IMR-90 (cell line): ENCODE results near the gene HNF1B.

ENCODE experiments used
- BHLHE40 ChIP-seq: fragments of 150-350 bp; IDR thresholded peaks from 2 replicates; pipeline ENCODE4 v1.6.1; 2016; ENCODE audit warnings: mild to moderate bottlenecking, low read depth, low read length
- CHD1 ChIP-seq: IDR thresholded peaks from 2 replicates; pipeline ENCODE4 v1.6.1; 2012; ENCODE audit warnings: low read depth, low read length, improper control_type of control experiment
- MXI1 ChIP-seq: IDR thresholded peaks from 2 replicates; pipeline ENCODE4 v1.6.1; 2012; ENCODE audit warnings: low read depth, mild to moderate bottlenecking, low read length, moderate library complexity, borderline replicate concordance
- POLR2A ChIP-seq: IDR thresholded peaks from 2 replicates; pipeline ENCODE4 v1.6.1; 2012; ENCODE audit warnings: mild to moderate bottlenecking, low read depth, low read length
- RCOR1 ChIP-seq: IDR thresholded peaks from 2 replicates; pipeline ENCODE4 v1.6.1; 2012; ENCODE audit warnings: mild to moderate bottlenecking, low read length, improper control_type of control experiment; ENCODE audit not compliant: insufficient replicate concordance
- TF ChIP-seq, protein P1 (sequence below): conservative IDR thresholded peaks from 2 replicates; pipeline ENCODE4 v1.5.1; 2012; ENCODE audit warnings: mild to moderate bottlenecking, low read depth, low read length, improper control_type of control experiment
- TF ChIP-seq, protein P2 (sequence below): fragments of 150-350 bp; IDR thresholded peaks from 2 replicates; pipeline ENCODE4 v1.6.1; 2016; ENCODE audit warnings: low read depth, mild to moderate bottlenecking, low read length, moderate library complexity, borderline replicate concordance

DNA sequence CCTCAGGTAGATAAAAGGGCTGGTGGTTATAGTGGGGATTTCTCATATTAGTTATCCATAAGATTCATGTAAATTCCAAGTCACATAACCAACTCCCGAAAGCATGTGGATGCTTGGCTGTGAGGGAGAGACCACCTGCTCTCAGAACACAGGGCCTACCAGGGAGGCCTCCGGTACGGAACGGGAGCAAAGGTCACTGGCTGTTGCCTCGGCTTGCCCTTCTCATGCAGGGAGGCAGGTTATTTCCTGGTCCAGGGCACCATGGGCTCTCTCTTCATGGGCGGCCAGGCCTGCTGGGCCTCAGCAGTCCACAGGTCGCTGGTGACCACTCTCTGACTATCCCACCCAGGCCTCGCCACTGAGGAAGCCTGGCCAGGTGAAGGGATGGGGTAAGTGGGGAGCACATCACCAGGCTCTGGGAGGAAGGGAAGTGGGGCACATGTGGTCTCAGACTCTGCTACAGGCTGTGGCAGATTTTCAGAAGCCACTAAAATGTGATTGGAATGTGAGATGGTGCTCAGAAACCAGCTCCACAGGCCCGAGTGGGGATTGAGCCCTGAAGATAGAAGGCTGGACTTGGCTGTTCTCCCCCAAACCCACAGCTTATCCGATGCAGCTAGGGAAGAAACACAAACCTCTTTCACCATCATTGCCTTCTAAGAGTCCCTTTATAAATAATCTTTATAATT lies 45.4 kb downstream of the HNF1B start:
- TF ChIP-seq POLR2A (no peak), BHLHE40 (no peak), RCOR1 (no peak), CHD1 (no peak), MXI1 (no peak)
- TF ChIP-seq, protein P1, sequence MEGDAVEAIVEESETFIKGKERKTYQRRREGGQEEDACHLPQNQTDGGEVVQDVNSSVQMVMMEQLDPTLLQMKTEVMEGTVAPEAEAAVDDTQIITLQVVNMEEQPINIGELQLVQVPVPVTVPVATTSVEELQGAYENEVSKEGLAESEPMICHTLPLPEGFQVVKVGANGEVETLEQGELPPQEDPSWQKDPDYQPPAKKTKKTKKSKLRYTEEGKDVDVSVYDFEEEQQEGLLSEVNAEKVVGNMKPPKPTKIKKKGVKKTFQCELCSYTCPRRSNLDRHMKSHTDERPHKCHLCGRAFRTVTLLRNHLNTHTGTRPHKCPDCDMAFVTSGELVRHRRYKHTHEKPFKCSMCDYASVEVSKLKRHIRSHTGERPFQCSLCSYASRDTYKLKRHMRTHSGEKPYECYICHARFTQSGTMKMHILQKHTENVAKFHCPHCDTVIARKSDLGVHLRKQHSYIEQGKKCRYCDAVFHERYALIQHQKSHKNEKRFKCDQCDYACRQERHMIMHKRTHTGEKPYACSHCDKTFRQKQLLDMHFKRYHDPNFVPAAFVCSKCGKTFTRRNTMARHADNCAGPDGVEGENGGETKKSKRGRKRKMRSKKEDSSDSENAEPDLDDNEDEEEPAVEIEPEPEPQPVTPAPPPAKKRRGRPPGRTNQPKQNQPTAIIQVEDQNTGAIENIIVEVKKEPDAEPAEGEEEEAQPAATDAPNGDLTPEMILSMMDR: no peak
- TF ChIP-seq, protein P2, sequence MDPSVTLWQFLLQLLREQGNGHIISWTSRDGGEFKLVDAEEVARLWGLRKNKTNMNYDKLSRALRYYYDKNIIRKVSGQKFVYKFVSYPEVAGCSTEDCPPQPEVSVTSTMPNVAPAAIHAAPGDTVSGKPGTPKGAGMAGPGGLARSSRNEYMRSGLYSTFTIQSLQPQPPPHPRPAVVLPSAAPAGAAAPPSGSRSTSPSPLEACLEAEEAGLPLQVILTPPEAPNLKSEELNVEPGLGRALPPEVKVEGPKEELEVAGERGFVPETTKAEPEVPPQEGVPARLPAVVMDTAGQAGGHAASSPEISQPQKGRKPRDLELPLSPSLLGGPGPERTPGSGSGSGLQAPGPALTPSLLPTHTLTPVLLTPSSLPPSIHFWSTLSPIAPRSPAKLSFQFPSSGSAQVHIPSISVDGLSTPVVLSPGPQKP: no peak
